GM13977 (cell line): ENCODE results near the gene RALGPS2.

Source experiments
- DNase-seq: peaks from one replicate; pipeline ENCODE4 v3.0.0; 2012; ENCODE audit warnings: low spot score
- CTCF ChIP-seq: IDR thresholded peaks from 2 replicates; pipeline ENCODE4 v1.5.1; 2012; ENCODE audit warnings: mild to moderate bottlenecking, control low read depth; ENCODE audit not compliant: insufficient read depth; ENCODE audit errors: extremely low read depth, missing control alignments
- in situ Hi-C: fragments of 300-500 bp; cut with MboI; formaldehyde crosslinking; loops from one replicate; pipeline ENCODE4 v1.12.0; 2022; ENCODE audit warnings: low sequenced_read_pairs, low pct_unique_long_range_greater_than_20kb, mixed read lengths, inconsistent platforms; ENCODE audit not compliant: unreplicated experiment

Gene RALGPS2

DNA sequence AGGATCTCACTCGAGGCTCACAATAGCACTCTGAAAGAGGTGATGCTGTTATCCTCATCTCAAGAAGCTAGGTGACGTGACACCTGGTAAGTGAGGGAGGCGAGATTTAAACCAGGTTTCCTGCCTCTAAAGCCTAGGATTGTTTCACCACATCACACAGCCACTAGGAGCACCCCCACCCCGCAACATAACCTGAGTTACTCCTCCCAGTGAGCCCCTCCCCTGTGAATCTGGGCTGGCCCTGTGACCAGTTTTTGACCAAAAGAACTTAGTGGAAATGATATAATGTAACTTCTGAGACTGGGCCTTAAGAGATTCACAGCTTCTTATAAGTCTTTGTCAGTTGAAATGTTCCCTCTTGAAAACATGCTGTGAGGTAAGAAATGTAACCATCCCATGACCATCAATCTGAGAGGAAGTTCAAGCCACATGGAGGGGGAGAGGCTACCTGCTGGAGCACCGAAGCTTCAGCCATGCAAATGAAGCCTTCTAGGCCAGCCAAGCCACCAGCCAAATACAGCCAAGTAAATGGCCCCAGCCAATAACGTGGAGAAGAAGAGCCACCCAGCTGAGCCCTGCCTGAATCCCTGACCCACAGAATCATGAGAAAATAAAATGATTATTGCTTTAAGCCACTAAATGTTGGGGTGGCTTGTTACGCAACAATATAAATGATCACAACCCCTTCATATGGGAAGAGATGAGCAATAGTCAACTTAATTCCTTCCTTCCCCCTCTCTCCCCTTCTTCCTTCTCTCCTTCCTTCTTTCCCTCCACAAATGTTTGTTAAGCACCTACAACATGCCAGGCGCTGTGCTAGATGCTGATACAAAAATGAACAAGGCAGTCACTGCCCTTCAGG is 239.7 kb downstream of the RALGPS2 start:
- in situ Hi-C loops = no loop called here
- DNase-seq = peak; percentile 3
- no peak for TF ChIP-seq CTCF

DNA sequence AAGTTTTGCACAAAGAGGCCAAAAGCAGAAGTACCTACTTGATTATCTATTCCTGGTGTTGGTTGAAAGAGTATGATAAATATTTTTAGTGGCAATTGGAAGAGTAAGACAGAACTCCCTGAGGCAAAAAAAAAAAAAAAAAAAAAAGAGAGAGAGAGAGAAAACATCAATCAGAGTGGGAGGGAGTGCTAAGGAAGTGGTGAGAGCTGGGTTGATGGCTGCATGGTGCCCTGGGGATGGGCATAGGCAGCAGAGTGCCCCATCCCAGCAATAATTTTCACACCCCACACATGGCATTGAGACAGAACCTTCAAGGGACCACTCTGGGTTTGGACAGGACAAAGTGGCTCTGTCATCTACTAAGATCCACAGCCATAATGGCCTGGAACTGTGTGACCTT is 241.3 kb downstream of the RALGPS2 start:
- TF ChIP-seq CTCF = no peak
- in situ Hi-C loops = no loop called here
- DNase-seq = no peak

GRCh38 chr1:178969226-178969987 is 244.4 kb downstream of the RALGPS2 start:
- in situ Hi-C loops = no loop called here
- no peak for TF ChIP-seq CTCF
- DNase-seq = peak; percentile 1

DNA sequence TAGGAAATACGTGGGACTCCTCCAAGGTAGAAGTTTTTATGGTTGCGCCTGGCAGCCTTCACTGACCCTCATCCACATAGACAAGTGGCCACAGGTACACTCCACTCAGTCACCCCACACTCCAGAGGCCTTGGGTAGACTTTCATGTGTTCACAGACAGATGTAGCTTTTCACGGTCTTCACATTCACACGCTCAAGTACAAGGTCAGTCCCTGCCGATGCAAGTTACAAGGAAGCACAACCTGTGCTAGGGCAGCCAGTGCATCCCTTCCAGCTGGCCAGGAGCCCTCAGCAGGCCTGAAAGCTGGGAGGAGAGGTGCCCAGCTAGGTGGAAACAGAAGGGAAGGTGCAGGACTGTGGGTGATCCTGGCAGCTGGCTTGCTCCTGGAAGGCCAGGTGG is 245.1 kb downstream of the RALGPS2 start:
- peak; percentile 1 for DNase-seq
- in situ Hi-C loops = no loop called here
- no peak for TF ChIP-seq CTCF
